Measurements from ENCODE around the gene FBXL17. TPM values are rescaled to one million over a fixed set of nuclear protein-coding genes. Genes with fewer than 3 reads are reported as not detected.

FBXL17 gene
- polyA plus RNA-seq, 1 of the 3 experiments (the other 2 are of a cell fraction): 4.4 TPM

- Histone ChIP-seq H3K4me2 (no peak overlapping the region), H2AFZ (ENCODE audit: low read depth) (no peak overlapping the region), H3K36me3 (replicated peaks in 1 of 2; ENCODE audit: control insufficient read depth in 1 of 2, insufficient read depth in 2 of 2, low read length in 1 of 2) (no peaks in the 10 kb centered on the region), H3K27ac (ENCODE audit: low read depth in 2 of 2, low read length in 1 of 2) (no peak overlapping the region), H3K9me3 (no peaks in the 10 kb centered on the region), H3K27me3 (ENCODE audit: insufficient read depth) (no peaks in the 10 kb centered on the region), H3F3A (replicated peaks; ENCODE audit: insufficient read depth) (peaks cover 7% of the 10 kb centered on the region), H3K9me2 (no peaks in the 10 kb centered on the region), H3K79me2 (ENCODE audit: insufficient read depth) (no peaks in the 10 kb centered on the region), H3K9ac (no peak overlapping the region), H4K20me1 (ENCODE audit: insufficient read depth) (no peaks in the 10 kb centered on the region), H3K4me1 (ENCODE audit: control insufficient read depth in 1 of 2, insufficient read depth in 2 of 2, low read depth in 1 of 2, low read length in 1 of 2) (peaks cover 3 to 4% of the 10 kb centered on the region in 2 experiments; a peak in 2 of 4 replicates), H3K4me3 (ENCODE audit: low read depth in 2 of 2, low read length in 1 of 2) (no peak overlapping the region)
- ChIA-PET CTCF (interaction anchor here (0.6 kb wide), 1 partner anchor 29 kb away, joined by 3 read pairs; no protein-coding TSS in a partner anchor), POLR2A (no interaction called here)
- WGBS (ENCODE audit: low lambda C conversion rate): 81% methylated on average over 2 of the region's 2 CpGs
- TF ChIP-seq NRF1 (IDR thresholded peaks at IDR 0.05; ENCODE audit: low read depth, low read length) (no peak), MXI1 (IDR thresholded peaks at IDR 0.05; ENCODE audit: low read depth, low read length) (no peak)
- DNase-seq: no peak
Measured at GRCh38 chr5:108141676-108142075, 240.2 kb downstream of the FBXL17 start.

- no peaks in the 10 kb centered on the region for H3F3A ChIP-seq (replicated peaks; ENCODE audit: insufficient read depth)
- H3K4me1 ChIP-seq (ENCODE audit: control insufficient read depth in 1 of 2, insufficient read depth in 2 of 2, low read depth in 1 of 2, low read length in 1 of 2): peaks cover 0 to 3% of the 10 kb centered on the region in 2 experiments; a peak in 2 of 4 replicates
- POLR2A ChIA-PET: no interaction called here
- CTCF ChIA-PET: no interaction called here
- H3K27me3 ChIP-seq (ENCODE audit: insufficient read depth): no peaks in the 10 kb centered on the region
- H3K9ac ChIP-seq: no peak overlapping the region
- no peaks in the 10 kb centered on the region for H3K9me3 ChIP-seq
- 79% methylated on average over 2 of the region's 2 CpGs for WGBS (ENCODE audit: low lambda C conversion rate)
- H3K9me2 ChIP-seq: no peaks in the 10 kb centered on the region
- no peaks in the 10 kb centered on the region for H3K79me2 ChIP-seq (ENCODE audit: insufficient read depth)
- no peak overlapping the region for H3K27ac ChIP-seq (ENCODE audit: low read depth in 2 of 2, low read length in 1 of 2)
- H2AFZ ChIP-seq (ENCODE audit: low read depth): no peak overlapping the region
- H3K36me3 ChIP-seq (replicated peaks in 1 of 2; ENCODE audit: control insufficient read depth in 1 of 2, insufficient read depth in 2 of 2, low read length in 1 of 2): no peaks in the 10 kb centered on the region
- no peak overlapping the region for H3K4me3 ChIP-seq (ENCODE audit: low read depth in 2 of 2, low read length in 1 of 2)
- no peak for DNase-seq
- H3K4me2 ChIP-seq: no peak overlapping the region
- TF ChIP-seq USF1 (IDR thresholded peaks at IDR 0.05; ENCODE audit: borderline replicate concordance, low read depth) (no peak), GATA2 (CRISPR knock-in tag; IDR thresholded peaks at IDR 0.05) (no peak), NRF1 (IDR thresholded peaks at IDR 0.05; ENCODE audit: low read depth, low read length) (no peak), FOXJ3 (CRISPR knock-in tag; IDR thresholded peaks at IDR 0.05) (no peak)
- H4K20me1 ChIP-seq (ENCODE audit: insufficient read depth): no peaks in the 10 kb centered on the region
Measured at GRCh38 chr5:108136493-108136892, 245.4 kb downstream of the FBXL17 start.

GRCh38 chr5:108129129-108129528 lies 252.8 kb downstream of the FBXL17 start:
- no peaks in the 10 kb centered on the region; a peak in 1 of 4 replicates for H3K4me1 ChIP-seq (ENCODE audit: control insufficient read depth in 1 of 2, insufficient read depth in 2 of 2, low read depth in 1 of 2, low read length in 1 of 2)
- no peaks in the 10 kb centered on the region for H4K20me1 ChIP-seq (ENCODE audit: insufficient read depth)
- H2AFZ ChIP-seq (ENCODE audit: low read depth): no peak overlapping the region
- H3K4me3 ChIP-seq (ENCODE audit: low read depth in 2 of 2, low read length in 1 of 2): no peak overlapping the region
- no peaks in the 10 kb centered on the region for H3K9me3 ChIP-seq
- no peak for TF ChIP-seq EP300 (IDR thresholded peaks at IDR 0.05; ENCODE audit: borderline replicate concordance in 1 of 2, low read depth in 1 of 2, low read length in 1 of 2)
- no peak for TF ChIP-seq YY1 (IDR thresholded peaks at IDR 0.05; ENCODE audit: low read depth)
- no peak for TF ChIP-seq USF2 (IDR thresholded peaks at IDR 0.05; ENCODE audit: borderline replicate concordance, low read depth, low read length)
- TF ChIP-seq NFIC (IDR thresholded peaks at IDR 0.05; ENCODE audit: borderline replicate concordance): no peak
- TF ChIP-seq MEF2A (IDR thresholded peaks at IDR 0.05; ENCODE audit: borderline replicate concordance, low read depth): no peak
- TF ChIP-seq FOSL2 (IDR thresholded peaks at IDR 0.05; ENCODE audit: borderline replicate concordance, low read depth): no peak
- no peak for TF ChIP-seq CTCF (IDR thresholded peaks at IDR 0.05)
- no peak for TF ChIP-seq ELF1 (IDR thresholded peaks at IDR 0.05)
- ChIA-PET CTCF (interaction anchor here (1.2 kb wide), 1 partner anchor 12 kb away, joined by 3 read pairs; no protein-coding TSS in a partner anchor), POLR2A (no interaction called here)
- DNase-seq: no peak
- no peak overlapping the region for H3K27ac ChIP-seq (ENCODE audit: low read depth in 2 of 2, low read length in 1 of 2)
- H3K9me2 ChIP-seq: no peaks in the 10 kb centered on the region
- no peak overlapping the region for H3K9ac ChIP-seq
- H3K4me2 ChIP-seq: no peak overlapping the region
- no peaks in the 10 kb centered on the region for H3K79me2 ChIP-seq (ENCODE audit: insufficient read depth)
- 91% methylated on average over 1 of the region's 1 CpG for WGBS (ENCODE audit: low lambda C conversion rate)
- no peaks in the 10 kb centered on the region for H3F3A ChIP-seq (replicated peaks; ENCODE audit: insufficient read depth)
- H3K36me3 ChIP-seq (replicated peaks in 1 of 2; ENCODE audit: control insufficient read depth in 1 of 2, insufficient read depth in 2 of 2, low read length in 1 of 2): no peaks in the 10 kb centered on the region
- H3K27me3 ChIP-seq (ENCODE audit: insufficient read depth): no peaks in the 10 kb centered on the region

Data from SK-N-SH (cell line).